HG03039 (cell line): ENCODE results near the gene CDKL2.
"Not testable (repeated sequence)": the region's sequence is repeated elsewhere in the genome, so short reads cannot be mapped to it uniquely, and the experiment has no call there.

ENCODE experiments used
- ATAC-seq: cut with Tn5 transposase; IDR thresholded peaks from one replicate; pipeline ENCODE4 v1.9.1; 2021; ENCODE audit warnings: mild to moderate bottlenecking, moderate library complexity; ENCODE audit not compliant: unreplicated experiment

CDKL2 gene

DNA sequence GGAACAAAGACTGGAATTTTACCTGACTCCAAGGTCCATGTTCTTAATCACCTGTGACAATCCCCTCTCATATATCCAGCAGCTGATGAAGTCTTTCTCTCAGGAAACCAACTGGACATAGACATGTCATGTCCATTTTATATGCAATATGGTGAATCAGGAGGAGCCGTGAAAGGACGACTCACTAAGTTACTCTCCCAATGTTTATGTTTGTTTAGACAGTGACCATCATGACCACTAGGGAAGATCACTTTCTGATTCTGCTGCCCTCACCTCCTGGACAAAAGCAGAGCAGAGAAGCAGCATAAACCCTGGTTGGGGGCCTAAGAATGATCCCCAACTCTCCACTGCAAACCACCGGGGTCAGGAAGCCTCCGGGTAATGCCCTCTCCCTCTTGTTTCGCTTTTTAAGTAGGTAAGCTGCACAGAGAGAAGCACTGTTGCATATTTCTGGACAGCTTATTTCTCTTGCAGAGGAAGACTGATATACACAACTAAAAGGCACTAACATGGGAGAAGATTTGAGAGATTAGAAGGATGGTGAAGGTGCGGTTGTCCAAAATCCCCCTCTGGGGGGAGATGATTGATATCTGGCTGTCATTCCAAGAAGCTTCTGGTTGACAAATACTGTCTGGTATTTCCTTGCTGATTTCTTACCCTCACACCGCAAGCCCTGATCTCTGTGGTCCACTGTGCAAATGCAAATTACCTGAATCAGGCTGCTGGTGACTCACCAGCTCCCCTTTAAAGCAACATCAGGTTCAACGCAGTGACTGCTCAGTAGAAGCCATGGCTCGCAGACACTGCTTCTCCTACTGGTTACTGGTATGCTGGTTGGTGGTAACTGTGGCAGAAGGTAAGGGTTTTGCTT lies 74.8 kb downstream of the CDKL2 start, which contains the start of gene ODAPH:
ODAPH (plus strand) TSS at position 773 of the 871 bp plus-strand sequence; CDS start at position 790, 17 bp downstream.
- ATAC-seq: peak; percentile 97

DNA sequence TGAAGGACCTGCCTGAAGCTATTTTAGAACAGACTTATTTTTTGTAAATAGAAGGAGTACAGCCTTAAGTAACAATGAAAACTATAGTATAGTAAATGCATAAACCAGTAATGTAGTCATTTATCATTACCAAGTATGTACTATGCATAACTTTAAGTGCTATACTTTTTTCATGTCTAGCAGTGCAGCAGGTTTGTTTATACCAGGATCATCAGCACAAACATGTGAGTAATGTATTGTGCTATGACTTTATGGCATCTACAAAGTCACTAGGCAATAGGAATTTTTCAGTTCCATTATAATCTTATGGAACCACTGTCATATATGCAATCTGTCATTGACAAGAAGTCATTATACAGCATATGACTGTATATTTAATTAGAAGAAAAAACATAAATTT lies 77.9 kb downstream of the CDKL2 start:
- no peak for ATAC-seq

DNA sequence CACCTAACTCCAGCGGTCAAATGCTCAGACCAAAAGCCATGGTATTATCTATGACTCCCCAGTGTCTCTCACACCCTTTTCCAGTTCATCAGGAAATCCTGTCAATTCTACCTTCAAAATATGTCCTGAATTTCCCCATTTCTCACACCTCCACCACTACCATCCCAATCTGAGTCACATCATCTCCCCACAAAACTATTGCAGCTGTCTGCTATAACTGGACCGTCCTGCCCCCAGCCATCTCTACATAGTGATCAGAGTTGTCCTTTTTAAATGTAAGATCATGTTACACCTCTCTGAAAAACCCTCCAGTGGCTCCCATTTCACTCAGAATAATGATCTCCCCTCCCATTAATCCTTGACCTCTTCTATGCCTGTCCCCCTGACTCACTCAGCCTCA lies 81.3 kb downstream of the CDKL2 start:
- ATAC-seq: no peak

DNA sequence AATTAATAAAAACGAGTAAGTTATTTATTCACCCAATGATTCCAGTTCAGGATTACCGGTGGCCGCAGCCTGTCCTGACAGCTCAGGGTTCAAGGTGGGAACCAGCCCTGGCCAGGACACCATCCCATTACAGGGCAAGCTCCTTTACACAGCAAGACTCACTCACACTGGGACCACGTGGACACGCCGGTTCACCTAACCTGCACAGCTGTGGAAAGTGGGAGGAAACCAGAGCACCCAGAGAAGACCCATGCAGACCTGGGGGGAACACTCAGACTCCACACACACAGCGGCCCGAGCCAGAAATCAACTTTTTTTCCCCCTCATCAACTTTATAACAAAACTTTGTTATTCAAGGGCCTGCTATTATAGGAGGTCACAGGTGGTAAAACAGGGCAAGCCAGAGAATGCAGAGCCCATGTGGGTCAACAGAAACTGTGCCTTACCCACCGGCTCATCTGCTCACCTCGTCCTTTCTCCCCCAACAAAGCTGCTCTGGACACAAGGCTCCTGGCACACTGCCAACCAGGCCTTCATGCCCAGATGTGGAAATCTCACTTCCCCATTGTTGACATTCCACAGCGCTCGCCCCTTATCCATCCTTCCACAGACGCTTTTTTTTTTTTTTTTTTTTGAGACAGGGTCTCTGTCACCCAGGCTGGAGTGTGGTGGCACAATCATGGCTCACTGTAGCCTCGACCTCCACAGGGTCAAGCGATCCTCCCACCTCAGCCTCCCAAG lies 82.5 kb downstream of the CDKL2 start:
- no peak for ATAC-seq

DNA sequence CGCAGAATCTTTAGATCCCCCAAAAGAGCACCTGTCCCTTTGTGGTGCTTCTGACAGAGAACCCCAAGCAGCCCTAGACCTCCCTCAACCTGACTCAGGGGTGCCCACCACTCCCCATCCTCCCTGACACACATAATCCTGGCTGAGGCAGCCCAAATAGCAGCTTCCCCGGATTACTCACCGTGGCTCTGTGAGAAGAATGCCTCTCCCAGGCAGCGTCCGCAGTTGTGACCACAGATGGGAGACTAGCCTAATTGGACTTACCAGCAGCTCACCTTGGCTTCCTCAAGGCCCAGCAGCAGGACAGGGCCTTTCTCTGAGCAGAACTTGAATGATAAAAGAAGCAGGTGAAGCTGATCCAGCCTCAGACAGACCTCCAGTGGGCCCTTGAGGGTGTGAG lies 84.8 kb downstream of the CDKL2 start:
- no peak for ATAC-seq

DNA sequence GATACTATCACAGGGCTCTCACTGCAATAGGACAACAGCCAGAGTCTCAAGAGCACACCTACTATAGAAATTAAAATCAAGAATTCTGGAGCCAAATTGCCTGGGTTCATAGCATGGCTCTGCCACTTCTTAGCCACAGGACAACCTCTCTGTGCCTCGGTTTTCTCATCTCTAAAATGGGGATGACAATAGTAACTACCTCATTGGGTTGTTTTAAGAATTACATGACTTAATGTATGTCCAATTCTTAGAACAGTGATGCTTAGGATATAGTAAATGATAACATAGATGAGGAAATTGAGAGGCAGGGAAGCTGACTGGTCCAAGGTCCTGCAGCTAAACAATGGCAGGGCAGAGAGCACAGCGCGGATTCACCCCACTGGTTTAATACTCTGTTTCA lies 85.5 kb downstream of the CDKL2 start:
- ATAC-seq: no peak

DNA sequence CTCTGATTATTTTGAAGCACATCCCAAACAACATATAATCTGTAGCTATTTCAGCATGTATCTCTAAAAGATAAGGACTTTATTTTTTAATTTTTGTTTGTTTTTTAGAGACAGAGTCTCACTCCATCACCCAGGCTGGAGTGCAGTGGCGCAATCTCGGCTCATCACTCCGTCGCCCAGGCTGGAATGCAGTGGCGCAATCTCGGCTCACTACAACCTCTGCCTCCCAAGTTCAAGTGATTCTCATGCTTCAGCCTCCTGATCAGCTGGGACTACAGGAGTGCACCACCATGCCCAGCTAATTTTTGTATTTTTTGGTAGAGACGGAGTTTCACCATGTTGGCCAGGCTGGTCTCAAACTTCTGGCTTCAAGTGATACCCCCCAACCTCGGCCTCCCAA lies 86.1 kb downstream of the CDKL2 start:
- not testable (repeated sequence) for ATAC-seq

DNA sequence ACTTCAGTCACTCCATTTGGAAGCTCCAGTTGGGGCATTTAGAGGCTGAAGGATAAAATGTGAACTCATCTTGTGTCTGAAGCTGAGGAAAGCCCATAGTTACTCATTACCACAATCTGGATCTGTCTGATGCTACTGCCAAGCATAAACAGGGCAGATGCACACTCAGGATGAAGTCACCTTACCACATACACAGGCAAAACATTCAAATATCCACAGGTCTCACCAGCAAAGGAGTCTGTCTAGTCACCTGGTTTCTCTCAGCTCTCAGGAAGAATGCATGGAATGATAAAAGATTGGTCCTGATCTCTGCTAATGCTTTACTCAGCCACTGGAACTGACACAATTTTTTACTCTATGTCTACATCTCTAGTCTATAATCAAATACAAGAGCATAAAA lies 87.5 kb downstream of the CDKL2 start:
- no peak for ATAC-seq

DNA sequence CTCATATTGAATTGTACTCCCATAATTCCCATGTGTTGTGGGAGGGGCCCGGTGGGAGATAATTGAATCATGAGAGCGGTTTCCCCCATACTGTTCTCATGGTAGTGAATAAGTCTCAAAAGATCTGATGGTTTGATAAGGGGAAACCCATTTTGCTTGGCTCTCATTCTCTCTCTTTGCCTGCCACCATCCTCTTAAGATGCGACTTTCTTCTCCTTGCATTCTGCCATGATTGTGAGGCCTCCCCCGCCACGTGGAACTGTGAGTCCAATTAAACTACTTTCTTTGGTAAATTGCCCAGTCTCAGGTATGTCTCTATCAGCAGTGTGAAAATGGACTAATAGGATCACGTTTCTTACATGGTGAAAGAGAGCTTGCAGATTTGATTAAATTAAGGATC lies 93.0 kb downstream of the CDKL2 start:
- ATAC-seq: not testable (repeated sequence)

DNA sequence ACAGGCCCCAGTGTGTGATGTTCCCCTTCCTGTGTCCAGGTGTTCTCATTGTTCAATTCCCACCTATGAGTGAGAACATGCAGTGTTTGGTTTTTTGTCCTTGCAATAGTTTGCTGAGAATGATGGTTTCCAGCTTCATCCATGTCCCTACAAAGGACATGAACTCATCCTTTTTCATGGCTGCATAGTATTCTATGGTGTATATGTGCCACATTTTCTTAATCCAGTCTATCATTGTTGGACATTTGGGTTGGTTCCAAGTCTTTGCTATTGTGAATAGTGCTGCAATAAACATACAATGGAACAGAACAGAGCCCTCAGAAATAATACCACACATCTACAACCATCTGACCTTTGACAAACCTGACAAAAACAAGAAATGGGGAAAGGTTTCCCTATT lies 96.4 kb downstream of the CDKL2 start:
- not testable (repeated sequence) for ATAC-seq

DNA sequence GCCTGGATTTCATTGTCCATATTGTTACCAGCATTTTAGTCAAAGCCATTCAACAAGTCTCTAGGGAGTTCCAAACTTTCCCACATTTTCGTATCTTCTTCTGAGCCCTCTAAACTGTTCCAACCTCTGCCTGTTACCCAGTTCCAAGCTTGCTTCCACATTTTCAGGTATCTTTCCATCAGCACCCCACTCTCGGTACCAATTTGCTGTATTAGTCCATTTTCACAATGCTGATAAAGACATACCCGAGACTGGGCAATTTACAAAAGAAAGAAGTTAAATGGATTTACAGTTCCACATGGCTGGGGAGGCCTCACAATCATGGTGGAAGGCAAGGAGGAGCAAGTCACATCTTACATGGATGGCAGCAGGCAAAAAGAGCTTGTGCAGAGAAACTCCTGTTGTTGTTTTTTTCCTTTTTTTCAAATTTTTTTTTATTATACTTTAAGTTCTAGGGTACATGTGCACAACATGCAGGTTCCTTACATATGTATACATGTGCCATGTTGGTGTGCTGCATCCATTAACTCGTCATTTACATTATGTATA lies 96.9 kb downstream of the CDKL2 start:
- not testable (repeated sequence) for ATAC-seq

DNA sequence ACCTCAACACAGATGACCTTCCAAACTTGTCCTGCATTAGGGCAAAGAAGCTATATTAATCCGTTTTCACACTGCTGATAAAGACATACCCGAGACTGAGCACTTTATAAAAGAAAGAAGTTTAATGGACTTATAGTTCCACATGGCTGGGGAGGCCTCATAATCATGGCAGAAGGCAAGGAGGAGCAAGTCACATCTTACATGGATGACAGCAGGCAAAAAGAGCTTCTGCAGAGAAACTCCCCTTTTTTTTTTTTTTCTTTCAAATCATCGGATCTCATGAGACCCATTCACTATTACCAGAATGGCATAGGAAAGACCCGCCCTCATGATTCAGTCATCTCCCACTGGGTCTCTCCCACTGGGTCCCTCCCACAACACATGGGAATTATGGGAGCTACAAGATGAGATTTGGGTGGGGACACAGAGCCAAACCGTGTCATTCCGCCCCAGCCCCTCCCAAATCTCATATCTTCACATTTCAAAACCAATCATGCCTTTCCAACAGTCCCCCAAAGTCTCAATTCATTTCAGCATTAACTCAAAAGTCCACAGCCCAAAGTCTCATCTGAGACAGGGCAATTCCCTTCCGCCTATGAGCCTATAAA lies 98.7 kb downstream of the CDKL2 start:
- ATAC-seq: not testable (repeated sequence)

DNA sequence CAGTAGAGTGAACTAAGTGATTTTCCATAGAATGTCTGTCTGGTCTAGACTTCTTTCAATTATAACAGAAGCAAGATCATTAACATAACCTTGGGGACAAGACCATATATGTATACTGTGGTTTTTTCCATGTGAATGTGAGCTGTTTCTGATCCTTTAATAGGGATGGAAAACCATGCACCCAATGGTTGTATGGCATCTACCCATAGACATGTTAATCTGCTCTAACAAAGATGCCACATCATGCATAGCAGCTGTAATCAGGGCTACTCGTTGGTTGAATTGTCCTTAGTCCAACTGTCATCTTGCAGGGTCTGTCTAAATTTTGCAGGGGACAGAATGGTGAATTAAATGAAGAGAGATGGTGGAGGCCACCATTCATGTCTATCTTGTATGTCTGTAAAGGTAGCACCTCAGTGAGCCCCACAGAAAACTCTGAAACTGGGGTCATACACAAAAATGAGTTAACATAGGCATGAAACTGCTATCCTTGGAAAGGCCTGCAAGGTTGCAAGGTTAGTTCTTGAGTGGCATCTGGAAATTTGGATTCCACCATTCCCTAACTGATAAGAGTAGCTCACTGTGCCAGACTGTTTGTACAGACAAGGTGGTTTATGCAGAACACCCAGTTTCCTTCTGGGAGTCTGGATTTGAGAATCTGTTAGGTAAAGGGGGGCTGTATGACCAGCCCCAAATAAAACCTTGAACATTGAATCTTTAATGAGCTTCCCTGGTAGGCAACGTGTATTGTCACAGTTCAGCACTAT lies 99.6 kb downstream of the CDKL2 start:
- ATAC-seq: no peak
